RCC 7860 (cell line): Measurements from ENCODE around the gene POLR1F.

Experiments used
- DNase-seq: peaks from one replicate; pipeline ENCODE4 v3.0.0-alpha.2; 2015; ENCODE audit warnings: low spot score
- FAIRE-seq: peaks from 2 replicates; lab custom pipeline; 2012; peaks lifted over from hg19 to GRCh38; lab: Jason Lieb, UNC

POLR1F gene

GRCh38 chr7:19677180-19677579 is 31.7 kb downstream of the POLR1F start:
- DNase-seq (no peak), FAIRE-seq (no peak)

- FAIRE-seq, result no peak
- no peak for DNase-seq
Measured at GRCh38 chr7:19675816-19676215, 33.0 kb downstream of the POLR1F start.

GRCh38 chr7:19674266-19674960 is 34.4 kb downstream of the POLR1F start:
- no peak for FAIRE-seq

GRCh38 chr7:19670806-19671205 is 38.0 kb downstream of the POLR1F start:
- DNase-seq (no peak), FAIRE-seq (no peak)

More at GRCh38 chr7:19674266-19674960, 34.4 kb downstream of the POLR1F start:
- no peak for DNase-seq

GRCh38 chr7:19665399-19666008 is 43.3 kb downstream of the POLR1F start:
- DNase-seq (peak; percentile 47), FAIRE-seq (peak; percentile 89)

GRCh38 chr7:19663816-19664462 is 44.9 kb downstream of the POLR1F start:
- no peak for DNase-seq
- no peak for FAIRE-seq

GRCh38 chr7:19648791-19649190 is 60.0 kb downstream of the POLR1F start:
- no peak for DNase-seq
- no peak for FAIRE-seq
